AG04449 (cell line): ENCODE results near the gene CNTN2.

Experiments used
- CTCF ChIA-PET: fragments of 350-600 bp; formaldehyde crosslinking; extraction: SDS; loops from one replicate; lab custom pipeline; 2021; ENCODE audit warnings: antibody characterized with exemption; lab: Yijun Ruan, JAX
- POLR2A ChIA-PET: fragments of 400-600, 350-600 bp; formaldehyde crosslinking; extraction: SDS; loops from one replicate; lab custom pipeline; 2020; ENCODE audit warnings: antibody characterized with exemption, inconsistent platforms; lab: Yijun Ruan, JAX
- DNase-seq: peaks from one replicate; pipeline ENCODE4 v3.0.0-alpha.2; 2010; ENCODE audit warnings: low read depth, low spot score
- H3K4me3 ChIP-seq: 2 replicates; pipeline ENCODE4 v1.5.1; 2011; ENCODE audit warnings: low read depth, mild to moderate bottlenecking, control low read depth, low read length
- CTCF ChIP-seq: IDR thresholded peaks from one replicate; pipeline ENCODE4 v1.5.1; 2011; ENCODE audit warnings: mild to moderate bottlenecking, moderate library complexity, low read length, control low read depth, inconsistent platforms; ENCODE audit not compliant: insufficient read depth; ENCODE audit errors: missing control alignments

The CNTN2 gene

DNA sequence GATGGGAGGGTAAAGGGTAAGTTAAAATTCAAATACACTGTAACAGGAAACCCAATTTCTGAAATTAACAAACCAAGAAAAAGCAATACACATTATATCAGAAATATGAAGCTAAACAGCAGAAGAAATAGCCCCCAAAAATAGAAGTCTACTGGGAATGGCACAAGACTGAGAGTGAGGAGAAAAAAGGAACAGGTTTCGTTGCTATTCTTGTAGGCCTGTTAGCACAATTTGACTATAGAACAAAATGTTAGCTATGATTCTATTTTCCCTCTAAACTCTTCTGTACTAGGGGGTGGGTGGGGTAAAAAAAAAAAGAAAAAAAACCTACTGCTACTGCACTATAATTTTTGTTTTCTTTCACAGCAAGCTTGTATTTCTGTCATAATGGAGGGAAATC, 66.3 kb downstream of the CNTN2 start:
- ChIA-PET CTCF (interaction anchor here (0.7 to 4.1 kb wide), 9 partner anchors 11 to 164 kb away, joined by 3 to 22 read pairs (median 7); partner anchors contain the start of gene RBBP5), POLR2A (interaction anchor here (0.5 to 0.6 kb wide), 2 partner anchors 22 to 154 kb away, joined by 3 read pairs; no protein-coding TSS in a partner anchor)
- H3K4me3 ChIP-seq, result no peak overlapping the region
- no peak for DNase-seq
- TF ChIP-seq CTCF, result no peak

GRCh38 chr1:205109711-205110110, 66.7 kb downstream of the CNTN2 start:
- DNase-seq, result no peak
- CTCF ChIA-PET, result interaction anchor here (0.7 to 4.1 kb wide), 10 partner anchors 11 to 163 kb away, joined by 3 to 22 read pairs (median 6); partner anchors contain the start of gene RBBP5
- H3K4me3 ChIP-seq, result no peak overlapping the region
- TF ChIP-seq CTCF, result no peak
- POLR2A ChIA-PET, result interaction anchor here (0.5 to 0.8 kb wide), 2 partner anchors 12 to 23 kb away, joined by 3 to 4 read pairs; partner anchors contain the start of gene RBBP5

GRCh38 chr1:205111354-205111753, 68.3 kb downstream of the CNTN2 start:
- ChIA-PET POLR2A (interaction anchor here (0.7 kb wide), 1 partner anchor 10 kb away, joined by 3 read pairs; the partner anchor contains the start of gene RBBP5), CTCF (interaction anchor here (0.6 to 4.1 kb wide), 3 partner anchors 14 to 50 kb away, joined by 3 to 20 read pairs (median 3); no protein-coding TSS in a partner anchor)

DNA sequence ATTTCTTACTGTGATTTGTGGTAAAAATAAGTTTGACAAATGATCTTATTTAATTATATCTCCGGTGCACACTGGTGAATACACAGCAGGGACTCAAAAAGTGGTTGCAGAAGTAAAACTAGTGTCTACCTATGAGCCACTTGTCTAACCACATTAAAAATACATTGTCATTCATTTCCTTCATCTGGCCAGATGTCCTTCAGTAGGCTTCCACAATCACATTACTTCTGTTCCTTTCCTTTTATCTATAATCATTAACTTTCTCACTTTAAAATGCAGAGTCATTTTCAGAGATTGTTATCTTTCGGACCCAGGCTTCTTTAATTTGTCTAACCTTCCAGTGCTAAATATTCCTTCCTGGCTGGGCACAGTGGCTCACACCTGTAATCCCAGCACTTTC, 75.7 kb downstream of the CNTN2 start:
- CTCF ChIA-PET, result interaction anchor here (3.5 to 16.9 kb wide), 3 partner anchors 10 to 137 kb away, joined by 22 to 239 read pairs (median 88); no protein-coding TSS in a partner anchor

More at GRCh38 chr1:205111354-205111753, 68.3 kb downstream of the CNTN2 start:
- H3K4me3 ChIP-seq, result no peak overlapping the region
- no peak for DNase-seq
- no peak for TF ChIP-seq CTCF

GRCh38 chr1:205121660-205122488, 78.9 kb downstream of the CNTN2 start, which contains the start of gene RBBP5:
Gene RBBP5 (minus strand): TSS chr1:205121978. CDS start chr1:205121873, 105 bp downstream.
- CTCF ChIA-PET, result interaction anchor here (0.7 to 16.9 kb wide), 25 partner anchors 9 to 146 kb away, joined by 3 to 239 read pairs (median 5); partner anchors contain the start of gene TMCC2
- POLR2A ChIA-PET, result interaction anchor here (0.7 to 1.3 kb wide), 14 partner anchors 10 to 134 kb away, joined by 3 to 6 read pairs (median 4); no protein-coding TSS in a partner anchor
- H3K4me3 ChIP-seq, result peak within 1 kb of the TSS; percentile 99
- peak; percentile 94 for DNase-seq
- TF ChIP-seq CTCF, result peak; percentile 88

More for the DNA sequence above, 75.7 kb downstream of the CNTN2 start:
- TF ChIP-seq CTCF, result no peak
- POLR2A ChIA-PET, result no interaction called here
- H3K4me3 ChIP-seq, result no peak overlapping the region
- DNase-seq, result no peak

DNA sequence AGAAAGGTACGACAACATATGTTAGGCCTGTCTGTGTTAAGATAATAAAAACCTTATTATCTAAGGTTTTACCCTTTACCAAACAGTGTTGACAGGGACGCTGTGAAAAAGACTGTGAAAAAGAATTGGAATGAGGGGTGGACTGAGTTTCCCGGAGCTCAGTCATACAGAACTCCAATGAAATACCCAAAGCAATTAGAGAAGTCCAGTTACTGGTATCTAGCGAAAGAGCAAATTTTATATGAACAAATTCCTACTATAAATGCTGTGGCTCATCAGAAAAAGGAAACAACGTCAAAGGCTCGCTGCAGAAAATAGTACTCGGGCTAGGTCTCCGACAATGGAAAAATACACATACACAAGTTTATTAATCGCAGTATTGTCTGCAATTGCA, 79.5 kb downstream of the CNTN2 start:
- ChIA-PET POLR2A (interaction anchor here (0.6 to 1.1 kb wide), 3 partner anchors 12 to 134 kb away, joined by 3 to 4 read pairs (median 4); no protein-coding TSS in a partner anchor), CTCF (interaction anchor here (0.8 to 16.9 kb wide), 13 partner anchors 10 to 134 kb away, joined by 3 to 239 read pairs (median 5); no protein-coding TSS in a partner anchor)

More for the DNA sequence above, 79.5 kb downstream of the CNTN2 start:
- peak overlapping the region; percentile 99 for H3K4me3 ChIP-seq
- no peak for TF ChIP-seq CTCF
- DNase-seq, result no peak
